SH-SY5Y (cell line): ENCODE data around the gene PRR5.

ENCODE experiments used
- GATA2 ChIP-seq: IDR thresholded peaks from 2 replicates; pipeline ENCODE4 v1.6.1; 2011; ENCODE audit warnings: mild to moderate bottlenecking, low read depth, low read length
- GATA3 ChIP-seq: IDR thresholded peaks from 2 replicates; pipeline ENCODE4 v1.6.1; 2011; ENCODE audit warnings: low read depth, mild to moderate bottlenecking, low read length, moderate library complexity

GRCh38 chr22:44693145-44693544, 8.9 kb upstream of the PRR5 start:
- no peak for TF ChIP-seq GATA3
- TF ChIP-seq GATA2 = no peak
